GM19043 (cell line): ENCODE data around the gene MGAT4B.
A peak's percentile ranks its signal among the peaks of the same experiment; 100 is the strongest.

ENCODE experiments used
- ATAC-seq: cut with Tn5 transposase; IDR thresholded peaks from one replicate; pipeline ENCODE4 v1.9.1; 2021; ENCODE audit warnings: low read depth; ENCODE audit not compliant: unreplicated experiment

MGAT4B gene

DNA sequence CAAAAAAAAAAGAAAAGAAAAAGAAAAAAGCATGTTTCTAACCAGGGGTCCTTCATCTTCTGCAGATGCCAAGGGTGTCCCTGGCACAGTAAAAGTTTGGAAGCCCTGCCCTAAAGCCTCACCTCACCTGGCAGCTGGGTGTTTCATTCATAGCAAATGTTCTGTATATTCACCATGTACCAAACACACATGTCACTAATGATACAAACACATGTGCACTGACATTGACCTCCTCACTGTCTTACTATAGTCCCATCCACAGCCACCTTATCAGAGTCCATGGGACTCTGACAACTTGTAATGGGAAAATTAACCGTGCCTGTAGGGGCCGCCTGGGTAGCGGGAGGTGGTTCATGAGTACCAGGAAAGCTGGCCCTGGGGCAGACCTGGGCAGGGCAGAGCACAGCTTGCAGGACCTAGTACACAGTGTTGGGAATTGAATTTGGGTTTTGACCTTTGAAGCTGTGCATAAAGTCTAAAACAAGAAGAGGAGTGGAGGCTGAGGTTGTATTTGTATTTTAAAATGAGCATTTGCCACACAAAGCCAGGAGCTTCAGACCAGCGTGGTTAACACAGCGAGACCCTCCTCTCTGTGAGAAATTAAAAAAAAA is 6.4 kb upstream of the MGAT4B start:
- ATAC-seq: no peak

- ATAC-seq: no peak
Measured at GRCh38 chr5:179812135-179812825, 5.6 kb upstream of the MGAT4B start.

- ATAC-seq: peak; percentile 26
Measured at GRCh38 chr5:179805529-179806249, 977 bp downstream of the MGAT4B start.

DNA sequence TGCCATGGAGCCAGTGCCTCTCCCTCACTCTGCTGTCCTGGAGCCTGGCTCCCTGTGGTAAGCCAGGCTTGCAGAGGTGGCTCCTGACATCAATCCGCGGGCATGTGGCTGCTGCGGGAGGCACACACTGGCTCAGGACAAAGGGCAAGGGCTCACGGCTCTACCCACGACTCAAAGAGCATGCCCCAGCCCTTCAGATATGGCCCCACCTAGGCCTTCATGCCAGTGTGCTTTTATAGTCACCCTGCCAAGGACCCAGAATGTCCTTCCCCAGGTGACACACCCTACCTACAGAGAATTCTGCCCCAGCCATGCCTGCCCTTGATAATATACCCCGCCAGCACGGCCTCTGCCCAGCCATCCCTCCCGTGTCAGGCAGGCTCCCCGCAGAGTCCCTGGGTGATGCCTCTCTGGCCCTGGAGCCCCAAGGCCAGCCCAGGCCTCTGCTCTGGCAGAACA is 1.6 kb downstream of the MGAT4B start:
- ATAC-seq: no peak

- ATAC-seq: no peak
Measured at GRCh38 chr5:179804555-179804947, 2.1 kb downstream of the MGAT4B start.

DNA sequence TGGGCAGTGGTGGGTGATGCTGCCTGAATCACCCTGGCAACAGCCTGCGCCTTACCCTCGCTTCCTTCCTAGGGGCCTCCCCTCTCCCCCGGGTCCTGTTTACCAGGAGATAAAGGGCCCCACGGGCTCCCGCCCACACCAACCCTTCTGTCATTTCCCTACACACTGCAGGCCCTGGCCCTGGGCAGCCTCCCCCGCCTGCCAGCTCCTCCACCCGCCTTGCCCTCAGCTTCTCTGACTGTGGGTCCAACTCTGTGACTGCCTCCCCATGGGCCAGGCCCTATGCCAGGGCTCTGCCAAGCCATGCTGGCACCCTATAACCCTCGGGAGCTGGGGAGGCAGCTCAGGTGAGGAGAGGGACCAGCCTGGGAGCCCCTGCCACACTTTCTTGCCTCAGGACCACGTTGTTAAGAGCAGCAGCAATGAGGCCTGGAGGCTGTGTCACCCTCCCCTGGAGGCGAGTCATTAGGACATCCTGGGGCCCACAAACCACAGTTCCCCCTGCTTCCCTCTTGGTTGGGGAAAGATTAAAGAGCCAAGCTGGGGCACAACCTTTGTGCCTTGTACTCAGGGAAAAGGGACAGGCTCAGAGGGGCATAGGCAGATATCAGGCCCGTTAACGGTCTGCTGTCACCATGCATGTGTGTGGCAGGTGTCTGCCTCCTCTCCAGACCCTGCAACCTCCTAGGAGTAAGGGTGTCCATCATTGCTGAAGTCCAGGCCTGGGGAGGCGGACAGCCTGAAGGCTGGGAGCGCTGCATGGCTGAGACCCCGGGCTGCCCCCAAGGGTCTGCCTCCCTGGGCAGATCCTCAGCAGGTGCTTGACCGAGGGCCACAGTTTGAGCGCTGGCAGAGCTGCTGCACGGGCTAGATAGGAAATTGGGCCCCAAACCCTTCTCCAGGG is 2.8 kb downstream of the MGAT4B start:
- ATAC-seq: no peak

- ATAC-seq: no peak
Measured at GRCh38 chr5:179802950-179803562, 3.6 kb downstream of the MGAT4B start.

GRCh38 chr5:179802207-179802883 is 4.3 kb downstream of the MGAT4B start:
- no peak for ATAC-seq

DNA sequence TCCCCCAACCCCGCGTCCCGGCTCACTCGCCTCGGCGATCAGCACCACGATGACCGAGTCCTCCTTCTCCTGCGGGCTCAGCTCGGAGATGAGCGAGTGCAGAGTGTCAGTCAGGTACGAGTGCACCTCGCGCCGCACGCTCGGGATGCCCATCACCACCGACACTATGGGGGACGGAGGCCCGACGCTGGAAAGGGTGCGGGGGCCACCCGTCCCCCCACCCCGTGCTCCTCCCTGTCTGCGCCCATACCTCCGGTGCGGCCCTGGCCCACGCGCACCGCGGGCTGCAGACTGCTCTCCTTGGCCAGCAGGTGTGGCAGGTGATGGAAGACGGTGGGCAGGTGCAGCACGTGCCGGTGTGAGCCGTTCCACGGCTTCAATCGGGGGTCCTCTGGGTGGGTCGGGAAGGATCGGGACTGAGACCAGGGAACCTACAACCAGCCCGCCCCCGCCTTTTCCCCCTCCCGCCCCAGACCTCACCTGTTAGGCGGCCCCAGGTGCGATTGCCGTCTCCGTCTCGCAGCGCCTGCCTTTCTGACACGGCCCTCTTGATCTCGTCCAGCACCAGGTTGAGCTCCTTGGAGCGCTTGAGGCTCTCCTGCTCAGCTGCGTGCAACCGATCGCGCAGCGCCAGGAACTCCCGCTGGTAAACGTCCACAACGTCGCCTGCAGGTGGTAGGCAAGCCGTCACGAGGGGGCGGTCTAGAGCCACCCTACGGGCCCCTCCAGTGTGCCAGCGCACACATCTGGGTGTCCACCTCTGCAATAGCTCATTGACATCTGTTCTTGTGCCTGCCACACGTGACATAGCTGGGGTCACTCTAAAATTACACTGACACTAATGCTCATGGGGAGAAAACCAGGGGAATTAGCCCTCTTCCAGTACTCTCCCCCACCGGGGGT is 5.1 kb downstream of the MGAT4B start:
- peak; percentile 38 for ATAC-seq

DNA sequence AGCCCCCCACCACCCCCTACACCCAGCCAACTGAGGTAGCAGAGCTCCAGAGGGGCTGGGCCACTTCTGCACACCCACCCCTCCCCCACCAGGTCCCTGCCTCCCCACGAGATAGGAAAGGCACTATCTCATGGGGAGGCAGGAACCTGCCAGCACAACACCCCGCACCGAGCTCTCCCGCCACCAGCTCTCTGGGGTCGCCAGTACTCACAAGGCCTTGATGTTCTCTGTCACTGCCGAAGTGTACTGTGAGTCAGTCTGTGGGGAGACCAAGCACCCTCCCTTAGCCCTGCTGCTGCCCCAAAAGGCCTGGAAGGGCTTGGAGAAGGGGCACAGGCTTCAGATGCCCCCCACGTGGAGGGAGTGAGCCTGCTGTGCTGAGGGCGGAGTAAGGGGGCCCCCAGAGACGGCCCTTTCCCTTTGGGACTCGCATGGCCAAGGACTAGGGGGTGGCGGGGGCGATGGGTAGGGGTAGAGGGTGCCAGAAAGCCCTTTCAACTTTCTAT is 5.9 kb downstream of the MGAT4B start:
- ATAC-seq: no peak

DNA sequence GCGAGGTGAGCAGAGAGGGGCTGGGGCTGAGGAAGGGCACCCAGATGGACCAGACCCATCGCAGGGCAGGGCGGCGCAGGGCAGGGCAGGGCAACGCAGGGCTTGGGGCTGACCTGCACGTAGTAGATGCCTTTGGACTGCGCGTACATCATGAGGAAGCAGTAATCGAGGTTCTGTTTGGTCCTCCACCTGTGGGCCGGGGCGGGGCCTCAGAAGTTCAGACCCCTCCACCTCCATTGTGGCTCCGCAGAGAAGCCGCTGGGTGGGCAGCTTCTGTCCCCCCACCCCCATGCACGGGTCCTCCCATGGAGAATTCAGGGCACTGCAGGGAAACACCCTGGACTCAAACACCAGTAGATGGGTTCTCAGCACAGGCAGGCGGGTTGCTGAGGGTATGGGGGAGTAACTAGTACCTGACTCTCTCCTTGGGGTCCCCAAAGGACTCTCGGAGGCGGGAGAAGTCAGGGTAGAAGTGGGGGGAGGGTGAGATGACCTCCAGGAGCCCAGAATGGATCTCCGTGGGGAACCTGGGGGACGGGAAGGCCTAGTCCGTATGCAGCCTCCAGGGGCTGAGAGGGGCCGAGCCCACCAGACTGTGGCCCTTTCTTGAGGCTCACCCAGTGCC is 6.5 kb downstream of the MGAT4B start:
- ATAC-seq: no peak

DNA sequence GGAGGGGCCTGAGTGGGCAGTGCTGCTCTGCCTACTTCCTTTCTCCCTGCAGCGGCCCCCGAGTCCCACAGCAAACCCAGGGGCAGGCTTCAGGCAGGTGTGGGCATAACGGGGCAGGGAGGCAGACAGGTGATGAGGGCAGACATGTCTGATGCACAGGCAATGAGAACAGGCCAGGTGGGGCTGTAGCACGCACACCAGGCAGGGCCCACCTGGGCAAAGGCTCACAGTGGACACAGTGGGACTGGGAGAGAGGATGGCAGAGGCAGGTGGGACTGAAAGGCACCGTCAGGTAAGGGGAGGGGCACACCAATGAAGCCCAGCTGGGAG is 7.1 kb downstream of the MGAT4B start:
- no peak for ATAC-seq

DNA sequence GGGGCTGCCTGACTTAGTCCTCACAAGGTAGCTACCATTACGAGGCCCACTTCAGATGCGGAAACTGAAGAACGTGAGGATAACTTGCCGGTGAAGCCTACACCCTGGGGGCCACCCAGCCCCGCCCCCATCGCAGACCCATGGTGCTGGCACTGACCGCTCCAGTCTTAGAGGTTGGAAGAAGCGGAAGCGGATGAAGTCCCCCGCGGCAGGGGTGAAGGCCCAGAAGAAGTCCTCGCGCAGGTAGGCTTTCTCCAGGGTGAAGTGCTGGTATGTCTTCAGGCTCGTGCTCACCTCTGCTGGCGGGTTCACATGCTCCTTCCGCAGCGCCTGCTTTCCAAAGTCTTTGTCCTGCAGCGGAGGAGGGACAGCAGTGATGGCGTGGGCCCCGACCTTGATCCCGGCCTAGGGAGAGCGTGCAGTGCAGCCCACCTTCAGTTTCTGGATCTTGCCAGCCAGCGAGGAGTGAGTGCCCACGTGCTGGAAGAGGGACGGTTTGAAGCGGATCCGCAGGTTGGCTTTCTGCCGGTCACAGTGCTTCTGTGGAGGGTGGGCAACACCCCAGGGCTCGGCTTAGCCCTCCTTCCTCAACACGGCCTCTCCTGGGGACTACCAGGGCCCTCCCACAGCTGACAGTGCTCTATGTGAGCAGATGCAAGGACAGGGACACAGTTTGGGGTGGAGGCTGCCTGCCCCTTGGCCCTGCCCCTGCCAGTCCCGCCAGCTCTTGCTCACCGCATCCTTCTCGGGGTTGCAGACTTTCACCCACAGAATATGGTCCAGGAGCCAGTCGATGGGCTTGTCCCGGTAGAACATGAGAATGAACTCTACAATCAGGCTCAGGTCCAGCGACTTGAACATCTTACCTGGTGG is 7.7 kb downstream of the MGAT4B start:
- ATAC-seq: no peak

- no peak for ATAC-seq
Measured at GRCh38 chr5:179798144-179798770, 8.4 kb downstream of the MGAT4B start.

DNA sequence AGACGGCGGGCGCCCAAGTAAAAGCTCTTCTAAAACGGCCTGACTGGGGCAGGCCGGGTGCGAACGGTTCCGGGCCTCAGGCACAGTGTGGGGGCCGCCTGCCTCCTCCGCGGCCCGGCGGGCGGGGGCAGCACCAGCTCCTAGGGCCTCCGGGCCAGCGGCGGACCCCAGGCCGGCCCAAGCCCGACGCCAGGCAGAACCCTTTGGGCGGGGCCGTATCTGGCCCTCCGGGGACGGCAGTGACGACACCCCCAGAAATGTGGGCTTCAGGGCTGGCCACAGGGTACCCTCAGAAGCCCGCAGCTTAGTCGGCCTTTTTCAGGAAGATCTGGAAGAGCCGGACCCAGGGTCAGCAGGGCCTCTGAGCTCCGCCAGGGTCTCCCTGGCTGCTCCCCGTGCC is 8.9 kb downstream of the MGAT4B start:
- no peak for ATAC-seq

DNA sequence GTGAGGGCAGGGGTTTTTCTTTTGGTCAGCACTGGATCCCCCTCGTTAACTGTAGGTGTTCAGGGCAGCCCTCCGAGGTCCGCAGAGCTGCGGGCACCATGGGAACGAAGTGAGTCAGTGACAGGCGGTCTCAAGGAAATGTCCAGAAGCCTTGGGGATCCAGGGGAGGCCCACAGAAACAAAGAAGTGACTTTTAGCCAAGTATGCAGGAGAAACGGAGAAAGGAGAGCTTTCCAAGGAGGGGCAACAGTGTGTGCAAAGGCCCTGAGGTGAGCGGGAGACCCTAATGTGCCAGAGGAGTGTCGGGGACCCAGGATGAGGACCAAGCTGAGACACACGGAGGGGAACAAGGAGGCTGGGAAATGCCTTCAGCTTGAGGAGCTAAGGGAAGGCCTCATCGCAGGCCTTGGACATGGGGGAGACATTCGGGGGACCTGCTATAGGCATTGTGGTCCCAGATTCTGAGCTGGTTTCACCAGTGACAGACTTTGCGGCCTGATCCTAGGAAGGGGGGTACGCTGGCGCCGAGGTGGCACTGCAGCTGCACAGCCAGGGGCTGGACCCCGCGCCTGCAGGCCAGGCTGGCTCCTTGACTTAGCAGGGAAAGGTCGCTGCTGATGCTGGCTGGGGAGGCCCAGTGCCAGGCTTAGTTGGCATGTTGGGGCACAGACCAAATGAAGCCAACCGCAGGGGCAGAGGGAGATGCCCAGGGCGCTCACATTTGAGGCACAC is 9.6 kb downstream of the MGAT4B start:
- no peak for ATAC-seq
